Urothelium cell line (cell line): ENCODE measurements around the gene PDHB.
"Not testable (repeated sequence)": the region's sequence is repeated elsewhere in the genome, so short reads cannot be mapped to it uniquely, and the experiment has no call there.

Experiments used
- DNase-seq: peaks from one replicate; pipeline ENCODE4 v3.0.0; 2011; ENCODE audit warnings: low spot score, mixed read lengths
- FAIRE-seq: peaks from 2 replicates; lab custom pipeline; 2011; peaks lifted over from hg19 to GRCh38; lab: Jason Lieb, UNC

PDHB gene

GRCh38 chr3:58440996-58441355 is 7.3 kb upstream of the PDHB start:
- DNase-seq, FAIRE-seq: not testable (repeated sequence)

GRCh38 chr3:58437276-58437675 is 3.6 kb upstream of the PDHB start:
- DNase-seq, FAIRE-seq: not testable (repeated sequence)

GRCh38 chr3:58434990-58435389 is 1.4 kb upstream of the PDHB start:
- DNase-seq, result peak; percentile 62
- peak; percentile 76 for FAIRE-seq

GRCh38 chr3:58434511-58434910 is 879 bp upstream of the PDHB start:
- FAIRE-seq (no peak), DNase-seq (no peak)

GRCh38 chr3:58434168-58434504 is 504 bp upstream of the PDHB start:
- no peak for FAIRE-seq
- no peak for DNase-seq

- no peak for DNase-seq
- FAIRE-seq, result no peak
These were observed 727 bp downstream of the PDHB start for GRCh38 chr3:58432905-58433304.

GRCh38 chr3:58429657-58430056 is 4.0 kb downstream of the PDHB start:
- no peak for DNase-seq
- no peak for FAIRE-seq

GRCh38 chr3:58427661-58428361 is 5.8 kb downstream of the PDHB start:
- DNase-seq (no peak), FAIRE-seq (no peak)

GRCh38 chr3:58425782-58426181 is 7.8 kb downstream of the PDHB start:
- DNase-seq (no peak), FAIRE-seq (no peak)

GRCh38 chr3:58424613-58425012 is 9.0 kb downstream of the PDHB start:
- FAIRE-seq, result no peak
- no peak for DNase-seq

GRCh38 chr3:58422756-58423325 is 10.8 kb downstream of the PDHB start:
- FAIRE-seq (no peak), DNase-seq (no peak)

- DNase-seq (no peak), FAIRE-seq (no peak)
These were observed 12.6 kb downstream of the PDHB start for GRCh38 chr3:58421004-58421403.

GRCh38 chr3:58419780-58420507 is 13.7 kb downstream of the PDHB start:
- FAIRE-seq, result no peak
- no peak for DNase-seq

- DNase-seq, result no peak
- no peak for FAIRE-seq
These were observed 15.4 kb downstream of the PDHB start for GRCh38 chr3:58418227-58418626.

- FAIRE-seq (no peak), DNase-seq (no peak)
These were observed 16.6 kb downstream of the PDHB start for GRCh38 chr3:58417075-58417474.

GRCh38 chr3:58416191-58416590 is 17.4 kb downstream of the PDHB start:
- no peak for FAIRE-seq
- no peak for DNase-seq

GRCh38 chr3:58414538-58415197 is 19.0 kb downstream of the PDHB start:
- FAIRE-seq, result no peak

GRCh38 chr3:58411851-58412830 is 21.5 kb downstream of the PDHB start:
- DNase-seq (no peak), FAIRE-seq (no peak)

More at GRCh38 chr3:58414538-58415197, 19.0 kb downstream of the PDHB start:
- DNase-seq, result peak; percentile 58

GRCh38 chr3:58411036-58411435 is 22.6 kb downstream of the PDHB start:
- no peak for DNase-seq
- FAIRE-seq, result no peak

GRCh38 chr3:58409663-58410062 is 24.0 kb downstream of the PDHB start:
- FAIRE-seq, result no peak
- no peak for DNase-seq
